HG03060 (cell line): ENCODE measurements around the gene PARD3B.
A peak's percentile ranks its signal among the peaks of the same experiment; 100 is the strongest.

Experiments
- ATAC-seq: cut with Tn5 transposase; IDR thresholded peaks from one replicate; pipeline ENCODE4 v1.9.1; 2021; ENCODE audit warnings: low read depth, moderate number of reproducible peaks; ENCODE audit not compliant: unreplicated experiment

Gene PARD3B

GRCh38 chr2:205505371-205505770 is 960.1 kb downstream of the PARD3B start:
- no peak for ATAC-seq

GRCh38 chr2:205509655-205510054 is 964.4 kb downstream of the PARD3B start:
- ATAC-seq, result no peak

GRCh38 chr2:205510345-205510744 is 965.1 kb downstream of the PARD3B start:
- ATAC-seq, result no peak

GRCh38 chr2:205511221-205511620 is 965.9 kb downstream of the PARD3B start:
- no peak for ATAC-seq

- no peak for ATAC-seq
These were observed 966.4 kb downstream of the PARD3B start for GRCh38 chr2:205511641-205512040.

- no peak for ATAC-seq
These were observed 975.0 kb downstream of the PARD3B start for GRCh38 chr2:205520311-205520710.

GRCh38 chr2:205524656-205525055 is 979.4 kb downstream of the PARD3B start:
- no peak for ATAC-seq

GRCh38 chr2:205527801-205528200 is 982.5 kb downstream of the PARD3B start:
- ATAC-seq, result no peak

GRCh38 chr2:205531072-205531471 is 985.8 kb downstream of the PARD3B start:
- ATAC-seq, result no peak

GRCh38 chr2:205531489-205532148 is 986.3 kb downstream of the PARD3B start:
- ATAC-seq, result no peak

GRCh38 chr2:205535001-205535400 is 989.7 kb downstream of the PARD3B start:
- ATAC-seq, result no peak

- no peak for ATAC-seq
These were observed 994.3 kb downstream of the PARD3B start for GRCh38 chr2:205539603-205540002.

- no peak for ATAC-seq
These were observed 994.8 kb downstream of the PARD3B start for GRCh38 chr2:205540036-205540435.

- peak; percentile 33 for ATAC-seq
These were observed 998.1 kb downstream of the PARD3B start for GRCh38 chr2:205543262-205543843.

- ATAC-seq, result no peak
These were observed 998.8 kb downstream of the PARD3B start for GRCh38 chr2:205543937-205544702.

- ATAC-seq, result no peak
These were observed 1000.9 kb downstream of the PARD3B start for GRCh38 chr2:205545971-205546816.

GRCh38 chr2:205555566-205556230 is 1010.4 kb downstream of the PARD3B start:
- no peak for ATAC-seq

GRCh38 chr2:205556357-205556756 is 1011.1 kb downstream of the PARD3B start:
- no peak for ATAC-seq

GRCh38 chr2:205556841-205557539 is 1011.7 kb downstream of the PARD3B start:
- ATAC-seq, result no peak

GRCh38 chr2:205557873-205558272 is 1012.6 kb downstream of the PARD3B start:
- no peak for ATAC-seq
